Non-pigmented ciliary epithelial cell (primary cell): ENCODE results near the gene SLC4A8.

Source experiments
- DNase-seq: peaks from one replicate; pipeline ENCODE4 v3.0.0-alpha.2; 2010; ENCODE audit warnings: low read depth

SLC4A8 gene

DNA sequence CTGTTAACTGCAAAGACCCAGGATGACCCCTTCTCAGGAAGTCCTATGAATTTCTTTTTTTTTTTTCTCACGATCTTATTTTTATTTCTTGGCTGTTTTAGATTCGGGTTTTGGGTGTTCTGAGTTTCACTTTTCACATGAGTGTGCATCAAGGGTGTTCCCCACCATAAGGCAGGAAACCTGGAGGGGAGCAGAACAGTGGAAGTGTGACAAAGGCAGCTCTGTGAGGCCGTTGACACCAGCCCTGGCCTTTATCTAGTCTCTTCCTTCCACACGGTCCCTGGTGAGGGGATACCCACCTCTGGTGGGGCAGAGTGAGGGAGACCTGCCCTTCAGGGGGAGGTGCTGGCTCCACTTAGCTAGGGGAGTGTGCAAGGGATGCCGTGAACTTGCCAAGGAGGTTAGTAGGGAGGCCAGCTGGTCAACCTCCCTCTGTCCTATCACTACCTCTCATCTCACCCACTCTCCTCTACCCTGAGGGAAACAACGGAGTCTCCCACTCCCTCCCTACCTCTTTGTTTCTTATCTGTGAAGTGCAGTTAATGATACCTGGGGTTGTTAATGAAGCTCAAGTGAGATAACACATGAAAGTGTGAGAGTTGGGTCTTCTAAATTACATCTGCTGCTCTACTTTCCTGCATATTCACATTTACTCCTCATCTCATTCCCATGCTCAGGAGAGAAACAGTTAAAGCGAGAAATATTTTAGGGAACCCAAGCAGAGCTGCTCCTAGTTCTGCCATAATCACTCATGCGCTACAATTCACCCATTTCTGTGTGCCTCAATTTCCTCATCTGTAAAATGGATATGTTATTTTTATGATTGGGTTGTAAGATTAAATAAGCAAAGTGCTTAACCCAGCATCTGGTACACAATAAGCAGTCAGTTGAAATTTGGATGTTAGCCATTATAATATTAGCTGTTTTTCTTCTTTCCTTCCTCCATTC lies 29.1 kb upstream of the SLC4A8 start:
- DNase-seq = no peak

DNA sequence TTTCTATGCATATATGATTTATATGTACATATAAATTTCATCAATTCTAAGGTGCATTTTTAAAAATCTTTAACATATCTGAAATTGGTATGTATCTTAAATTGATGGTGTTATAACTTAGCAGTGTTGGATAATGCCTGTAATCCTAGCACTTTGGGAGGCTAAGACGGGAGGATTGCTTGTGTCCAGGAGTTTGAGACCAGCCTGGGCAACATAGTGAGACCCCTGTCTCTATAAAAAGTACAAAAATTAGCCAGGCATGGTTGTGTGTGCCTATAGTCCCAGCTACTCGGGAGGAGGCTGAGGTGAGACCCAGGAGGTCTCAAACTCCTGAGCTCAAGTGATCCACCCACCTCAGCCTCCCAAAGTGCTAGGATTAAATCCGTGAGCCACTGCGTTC lies 27.0 kb upstream of the SLC4A8 start:
- DNase-seq = no peak

DNA sequence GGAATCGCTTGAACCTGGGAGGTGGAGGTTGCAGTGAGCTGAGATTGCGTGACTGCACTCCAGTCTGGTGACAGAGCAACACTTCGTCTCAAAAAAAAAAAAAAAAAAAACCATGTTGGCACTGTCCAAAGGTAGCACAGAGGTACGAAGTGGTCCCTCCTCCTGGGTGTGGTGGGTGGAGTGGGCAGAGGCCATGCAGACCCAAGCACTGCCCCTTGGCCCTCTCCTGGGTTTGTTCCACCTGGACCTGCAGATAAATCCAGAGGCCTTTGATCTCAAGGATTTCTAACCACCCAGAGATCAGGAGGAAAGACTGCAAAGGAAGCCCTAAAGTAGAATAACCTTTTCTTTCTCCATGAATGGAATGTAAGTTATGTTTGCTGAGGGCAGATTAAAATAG lies 24.7 kb upstream of the SLC4A8 start:
- no peak for DNase-seq

DNA sequence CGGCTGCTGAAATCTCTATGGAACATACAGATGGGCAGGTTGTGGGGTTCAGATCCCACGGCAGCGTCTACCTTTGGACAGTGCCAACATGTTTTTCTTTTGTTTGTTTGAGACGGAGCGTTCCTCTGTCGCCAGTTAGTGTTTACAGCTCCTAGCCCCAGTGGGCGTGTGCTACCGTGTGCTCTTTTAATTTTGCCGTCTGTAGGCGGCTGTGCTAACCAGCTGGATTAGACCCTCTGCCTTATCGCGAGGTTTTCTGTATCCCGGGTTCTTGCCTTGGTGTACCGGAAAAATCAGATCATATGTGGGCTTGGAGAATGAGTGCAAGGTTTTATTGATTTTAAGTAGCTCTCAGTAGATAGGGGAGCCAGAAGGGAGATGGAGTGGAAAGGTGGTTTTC lies 23.6 kb upstream of the SLC4A8 start:
- no peak for DNase-seq

DNA sequence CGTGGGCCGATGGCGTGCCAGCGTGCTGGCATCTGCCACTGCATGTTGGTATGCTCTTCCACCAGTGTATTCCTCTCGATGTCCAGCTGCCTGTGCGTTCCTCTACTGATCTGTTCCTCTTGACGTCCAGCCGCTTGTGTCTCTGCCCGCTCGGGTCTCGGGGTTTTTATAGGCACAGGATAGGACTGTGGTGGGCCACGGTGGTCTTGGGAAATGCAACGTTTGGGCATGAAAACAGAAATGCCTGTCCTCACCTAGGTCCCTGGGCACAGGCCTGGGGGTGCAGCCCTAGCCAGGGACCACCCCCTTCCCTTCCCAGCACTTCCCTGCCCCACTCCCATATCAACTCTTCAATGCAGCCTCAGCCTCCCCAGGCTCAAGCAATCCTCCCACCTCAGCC lies 23.1 kb upstream of the SLC4A8 start:
- no peak for DNase-seq

DNA sequence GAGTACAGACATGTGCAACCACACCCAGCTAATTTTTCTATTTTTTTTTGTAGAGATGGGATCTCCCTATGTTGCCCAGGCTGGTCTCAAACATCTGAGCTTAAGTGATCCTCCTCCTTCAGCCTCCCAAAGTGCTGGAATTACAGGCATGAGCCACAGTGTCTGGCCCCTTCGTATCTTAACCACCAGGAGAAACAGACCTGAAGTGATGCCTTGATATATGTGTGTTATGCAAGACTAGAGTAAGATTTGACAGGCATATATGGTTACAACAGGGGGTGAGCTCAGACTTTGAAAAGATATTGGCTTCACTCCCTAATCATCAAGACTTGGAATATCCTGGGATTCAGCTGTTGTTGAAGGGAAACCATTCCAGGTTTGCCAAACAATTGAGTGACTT lies 22.7 kb upstream of the SLC4A8 start:
- no peak for DNase-seq

DNA sequence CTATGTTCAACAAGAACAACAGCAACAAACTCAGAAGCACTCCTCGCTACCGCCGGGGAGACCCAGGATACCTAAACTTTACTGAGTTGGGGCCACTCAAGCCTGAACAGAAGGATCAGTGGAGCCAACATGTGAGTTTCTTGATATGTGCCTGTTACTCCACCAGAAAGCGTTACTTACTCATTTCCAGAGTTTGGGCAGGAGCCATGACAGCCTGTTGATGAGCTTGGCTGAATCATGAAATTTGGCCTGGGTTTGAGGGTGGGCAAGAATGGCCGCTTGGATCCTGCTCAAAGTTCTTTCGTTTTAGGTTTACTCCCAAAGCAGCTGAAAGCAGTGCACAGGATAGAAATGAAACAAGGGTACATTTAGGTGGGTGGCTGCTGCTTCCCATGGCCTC lies 21.5 kb upstream of the SLC4A8 start:
- no peak for DNase-seq

DNA sequence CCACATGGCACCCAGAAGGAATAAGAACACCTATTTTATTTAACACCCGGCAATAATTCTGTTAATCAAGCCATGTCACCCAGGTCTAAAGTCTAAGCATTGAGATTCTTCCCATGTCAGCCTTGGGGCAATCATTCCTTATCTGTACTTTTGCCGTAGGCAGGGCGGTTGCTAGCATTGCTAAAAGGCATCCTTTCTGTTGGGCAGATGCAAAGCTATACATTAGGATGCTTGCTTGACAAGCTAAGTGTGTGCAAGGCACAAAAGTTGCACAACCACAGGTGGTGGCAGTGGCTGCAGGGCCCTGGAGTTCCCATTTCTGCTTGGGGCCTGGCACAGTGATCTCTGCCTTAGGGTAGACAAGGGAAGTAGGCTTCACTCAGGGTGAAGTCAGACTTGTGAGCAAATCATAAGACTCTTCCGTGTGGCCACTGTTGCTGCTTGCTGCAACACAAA lies 20.9 kb upstream of the SLC4A8 start:
- no peak for DNase-seq

DNA sequence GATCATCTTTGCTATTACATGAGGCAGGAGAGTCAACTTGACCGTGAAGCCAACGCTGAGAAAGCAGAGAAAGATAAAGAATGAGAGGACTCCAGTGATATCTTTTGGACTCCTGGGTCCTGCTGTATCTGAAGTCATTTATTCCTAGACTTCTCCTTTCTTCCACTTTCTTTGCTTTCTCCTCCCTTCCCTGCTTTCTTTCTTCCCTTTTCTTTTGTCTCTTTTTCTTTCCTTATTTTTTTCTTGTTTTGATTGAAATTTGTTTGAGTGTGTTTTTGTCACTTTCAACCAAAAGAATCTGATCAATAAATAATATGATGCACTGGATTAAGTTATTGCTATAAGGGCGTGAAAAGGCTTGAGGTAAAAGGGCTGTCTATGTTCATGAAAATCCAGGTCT lies 20.0 kb upstream of the SLC4A8 start:
- no peak for DNase-seq

DNA sequence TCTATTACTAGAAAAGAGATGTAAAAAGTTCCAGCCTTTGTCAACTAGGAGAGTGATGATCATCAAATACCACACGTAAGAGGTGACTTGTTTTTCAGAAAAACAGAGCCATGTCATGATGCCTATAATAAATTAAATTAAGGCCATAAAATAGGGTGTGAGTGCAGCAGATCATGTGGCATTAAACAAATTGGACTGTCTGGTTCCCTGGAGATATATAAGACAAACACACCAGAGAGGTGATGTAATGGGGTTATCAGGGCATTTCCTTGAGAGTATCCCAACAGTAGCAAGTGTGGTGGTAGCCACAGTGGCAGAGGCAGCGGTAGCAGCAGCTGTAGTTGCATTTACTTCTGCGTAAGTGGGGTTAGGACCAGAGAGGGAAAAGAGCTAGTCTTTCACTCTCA lies 18.8 kb upstream of the SLC4A8 start:
- DNase-seq = no peak

DNA sequence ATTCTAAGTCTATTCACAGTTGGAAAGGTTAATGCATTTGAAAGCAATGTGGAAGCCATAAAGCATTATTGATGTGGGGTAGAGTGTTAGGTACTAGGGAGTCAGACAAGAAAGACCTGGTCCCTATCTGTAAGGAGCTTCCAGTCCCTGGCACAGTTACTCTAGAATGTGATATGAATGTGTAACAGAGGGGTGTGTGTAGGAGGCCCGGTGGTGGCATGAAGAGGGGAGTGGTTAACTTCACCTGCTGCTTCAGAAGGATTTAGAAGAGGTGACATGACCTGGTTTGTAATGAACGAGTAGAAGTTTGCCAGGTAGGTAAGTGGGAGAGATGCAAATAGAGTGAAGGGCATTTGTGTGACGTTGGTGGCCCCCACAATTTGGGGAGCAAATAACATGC lies 18.3 kb upstream of the SLC4A8 start:
- DNase-seq = no peak

DNA sequence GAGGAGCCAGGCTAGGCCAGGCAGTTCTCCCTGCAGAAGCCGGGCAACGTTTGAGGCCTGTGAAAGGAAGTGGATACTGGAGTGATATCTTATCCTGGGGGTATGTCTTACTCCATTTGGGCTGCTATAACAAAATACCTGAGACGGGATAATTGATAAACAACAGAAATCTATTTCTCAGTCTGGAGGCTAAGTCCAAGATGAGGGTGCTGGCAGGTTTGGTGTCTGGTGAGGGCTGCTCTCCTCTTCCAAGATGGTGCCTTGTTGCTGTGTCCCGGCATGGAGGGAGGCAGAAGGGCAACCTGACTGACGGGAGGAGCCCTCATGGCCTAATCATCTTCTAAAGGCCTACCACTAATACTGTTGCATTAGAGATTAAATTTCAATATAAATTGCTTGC lies 17.8 kb upstream of the SLC4A8 start:
- no peak for DNase-seq

DNA sequence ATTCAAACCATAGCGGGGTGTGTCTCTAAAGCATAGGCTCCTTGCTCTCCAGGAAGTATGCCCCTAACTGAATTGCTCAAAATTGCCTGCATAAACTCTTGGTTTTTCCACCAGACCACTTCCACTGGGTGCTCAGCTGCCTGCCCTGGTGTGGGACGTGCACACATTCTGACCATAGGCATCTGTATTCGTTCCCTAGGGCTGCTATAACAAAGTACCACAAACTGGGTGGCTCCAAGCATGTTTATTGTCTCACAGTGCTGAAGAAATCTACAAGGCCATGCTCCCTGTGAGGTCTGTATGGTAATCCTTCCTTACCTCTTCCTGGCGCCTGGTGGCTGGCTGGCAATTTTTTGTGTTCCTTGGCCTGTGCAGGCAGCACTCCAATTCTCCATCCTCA lies 17.0 kb upstream of the SLC4A8 start:
- DNase-seq = no peak

DNA sequence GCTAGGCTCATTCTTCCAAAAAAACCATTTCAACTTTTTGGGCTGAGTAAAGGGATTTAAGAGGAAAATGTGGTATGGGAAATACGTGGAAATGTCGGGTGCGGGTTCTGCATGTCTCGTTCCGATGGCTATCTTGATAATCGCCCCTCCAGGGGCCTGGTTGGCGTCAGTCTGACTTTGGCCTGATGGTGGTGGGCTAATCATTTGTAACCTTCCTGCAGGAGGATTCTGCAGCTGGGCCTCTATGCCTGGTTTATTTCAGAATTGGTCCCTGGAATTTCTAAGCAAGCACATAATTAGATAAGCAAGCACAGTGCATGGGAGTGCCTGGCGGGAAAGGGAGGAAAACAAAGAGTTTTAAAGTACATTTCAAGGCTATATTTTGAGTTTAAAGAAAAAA lies 14.8 kb upstream of the SLC4A8 start:
- DNase-seq = no peak

DNA sequence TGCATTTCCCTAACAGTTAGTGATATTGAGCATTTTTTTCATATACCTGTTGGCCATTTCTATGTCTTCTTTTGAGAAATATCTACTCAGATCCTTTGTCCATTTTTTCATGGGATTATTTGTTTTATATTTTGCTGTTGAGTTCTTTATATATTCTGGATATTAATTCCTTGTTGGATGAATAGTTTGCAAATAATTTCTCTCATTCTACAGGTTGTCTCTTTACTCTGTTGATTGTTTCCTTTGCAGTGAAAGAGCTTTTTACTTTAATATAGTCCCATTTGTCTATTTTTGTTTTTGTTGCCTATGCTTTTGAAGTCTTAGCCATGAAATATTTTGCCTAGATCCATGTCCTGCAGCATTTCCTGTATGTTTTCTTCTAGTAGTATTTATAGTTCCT lies 11.5 kb upstream of the SLC4A8 start:
- DNase-seq = no peak

DNA sequence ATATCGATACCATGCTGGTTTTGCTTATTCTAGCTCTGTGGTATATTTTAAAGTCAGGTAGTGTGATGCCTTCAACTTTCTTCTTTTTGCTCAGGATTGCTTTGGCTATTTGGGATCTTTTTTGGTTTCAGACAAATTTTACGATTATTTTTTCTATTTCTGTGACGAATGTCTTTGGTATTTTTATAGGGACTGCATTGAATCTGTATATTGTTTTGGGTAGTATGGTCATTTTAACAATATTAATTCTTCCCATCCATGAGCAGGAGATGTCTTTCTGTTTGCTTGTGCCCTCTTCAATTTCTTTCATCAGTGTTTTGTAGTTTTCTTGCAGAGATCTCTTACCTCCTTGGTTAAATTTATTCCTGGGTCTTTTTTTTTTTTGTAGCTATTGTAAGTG lies 10.8 kb upstream of the SLC4A8 start:
- no peak for DNase-seq

DNA sequence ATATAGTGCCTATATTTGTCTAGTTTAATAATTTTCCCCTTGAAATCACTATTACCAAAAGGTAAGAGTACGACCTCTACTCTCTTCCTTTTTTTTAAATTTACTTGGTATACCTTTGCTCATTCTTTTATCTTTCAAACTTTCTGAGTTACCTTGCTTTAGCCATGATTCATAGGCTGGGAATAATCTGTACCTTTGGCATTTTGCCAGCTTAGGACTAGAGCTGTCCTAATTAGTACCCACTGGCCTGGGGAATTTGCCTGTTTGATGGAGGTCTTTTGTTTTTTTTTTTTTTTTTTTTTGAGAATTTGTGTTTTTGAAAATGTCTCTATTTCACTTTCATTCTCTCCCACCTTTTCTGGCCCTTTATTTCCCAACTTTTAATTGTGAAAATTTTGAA lies 8.7 kb upstream of the SLC4A8 start:
- DNase-seq = no peak

DNA sequence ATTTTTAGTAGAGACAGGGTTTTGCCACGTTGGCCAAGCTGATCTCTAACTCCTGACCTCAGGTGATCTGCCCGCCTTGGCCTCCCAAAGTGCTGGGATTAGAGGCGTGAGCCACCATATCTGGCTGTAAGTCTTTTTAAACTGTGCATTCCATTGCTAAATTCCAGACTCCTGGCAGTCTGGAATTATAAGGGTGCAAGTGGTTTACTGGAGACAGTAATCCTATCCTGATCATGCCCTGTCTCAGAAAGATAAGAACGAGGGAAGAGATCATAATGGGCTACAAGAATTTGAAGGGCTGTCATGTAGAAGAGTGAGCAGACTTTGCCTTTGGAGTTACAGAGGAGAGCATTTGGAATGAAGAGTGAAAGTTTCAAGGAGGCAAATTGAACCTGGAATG lies 6.8 kb upstream of the SLC4A8 start:
- DNase-seq = no peak

DNA sequence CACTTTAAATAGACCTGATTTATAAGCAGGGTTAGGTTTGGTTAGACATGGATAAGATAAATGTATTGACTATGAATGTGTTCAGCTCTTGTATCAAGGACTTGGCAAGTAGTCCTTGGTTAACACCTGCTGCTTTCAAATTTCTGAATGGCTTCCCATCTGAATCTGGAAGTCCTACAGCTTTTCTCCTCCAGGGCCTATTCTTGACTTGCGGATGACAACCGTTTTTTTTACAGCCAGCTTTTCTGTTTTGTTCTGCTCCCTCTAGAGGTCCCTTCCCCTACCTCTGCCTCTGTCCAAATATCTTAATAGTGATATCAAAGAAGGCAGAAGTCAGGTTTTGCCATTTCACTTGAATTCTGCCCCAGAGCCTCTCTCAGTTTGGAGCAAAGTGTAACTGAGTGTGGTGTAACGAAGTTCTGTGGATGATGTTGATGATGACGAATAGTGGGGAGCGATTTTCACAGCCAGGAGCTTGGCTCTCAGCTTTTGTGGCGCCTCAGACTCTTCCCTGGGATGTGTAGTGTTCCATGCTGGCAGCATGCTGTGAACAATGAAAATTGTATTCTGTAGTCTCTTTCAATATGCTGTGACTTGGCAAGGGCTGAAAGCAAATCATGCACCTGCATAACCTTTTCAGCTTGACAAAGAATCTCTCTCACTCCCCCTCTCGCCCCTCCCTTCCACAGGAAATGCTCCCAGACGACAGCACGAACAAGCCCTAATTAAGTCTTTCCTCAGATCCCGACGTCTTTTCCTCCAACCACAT lies 5.0 kb upstream of the SLC4A8 start:
- no peak for DNase-seq

DNA sequence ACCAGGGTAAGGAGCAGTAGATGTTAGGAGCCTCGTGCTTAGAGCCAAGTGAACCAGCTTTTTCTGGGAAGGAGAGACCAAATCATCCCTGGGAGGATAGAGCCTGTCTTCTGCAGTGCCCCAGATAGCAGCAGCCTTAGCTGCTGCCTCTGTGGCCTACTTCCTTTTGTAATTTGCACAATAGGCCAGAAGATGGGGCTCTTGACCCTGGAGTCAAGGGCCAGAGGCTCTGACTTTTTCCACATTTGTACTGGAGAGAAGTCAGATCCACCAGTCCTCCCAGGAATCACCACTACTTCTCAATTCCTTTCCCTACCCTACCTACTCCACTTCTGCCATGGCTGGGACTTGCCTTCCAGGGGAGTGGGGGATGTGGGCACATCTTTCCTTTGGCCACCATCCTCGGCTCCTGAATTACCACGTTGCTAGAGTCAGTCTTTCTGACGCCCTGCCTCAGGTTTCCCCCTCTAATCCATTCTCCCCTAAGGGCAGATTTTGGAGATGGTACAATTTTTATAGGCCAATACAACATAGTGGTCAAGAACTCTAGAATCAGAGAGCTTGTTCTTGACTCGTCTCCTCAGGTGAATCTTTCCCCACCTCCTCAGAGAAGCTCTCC lies 3.3 kb upstream of the SLC4A8 start:
- peak; percentile 36 for DNase-seq

DNA sequence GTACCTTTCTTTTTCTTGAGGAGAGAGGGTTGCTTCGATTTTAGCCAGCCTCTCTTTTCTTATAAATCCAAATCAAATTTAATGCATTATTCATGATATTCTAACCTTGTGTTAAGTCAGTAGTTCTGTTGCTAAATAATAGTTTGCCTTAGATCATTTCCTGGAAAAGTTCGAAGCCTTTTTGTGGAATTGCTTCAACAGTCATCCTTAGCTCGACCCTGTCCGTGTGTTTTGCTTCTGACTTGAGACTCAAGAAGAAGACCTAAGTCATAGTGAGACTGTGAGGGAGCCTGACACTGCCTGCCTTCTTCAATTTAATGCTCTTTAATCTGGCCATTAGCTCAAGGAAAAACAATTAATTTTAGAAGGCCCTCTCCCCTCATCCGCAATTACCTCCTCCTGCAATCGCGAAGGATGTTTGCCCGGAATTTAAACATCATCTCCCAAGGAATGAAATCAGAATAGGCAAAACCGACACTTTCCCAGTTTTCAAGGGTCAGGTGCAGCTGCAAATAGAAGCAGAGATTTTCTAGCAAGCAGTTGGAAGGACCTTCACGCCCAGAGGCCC lies 453 bp upstream of the SLC4A8 start:
- no peak for DNase-seq

DNA sequence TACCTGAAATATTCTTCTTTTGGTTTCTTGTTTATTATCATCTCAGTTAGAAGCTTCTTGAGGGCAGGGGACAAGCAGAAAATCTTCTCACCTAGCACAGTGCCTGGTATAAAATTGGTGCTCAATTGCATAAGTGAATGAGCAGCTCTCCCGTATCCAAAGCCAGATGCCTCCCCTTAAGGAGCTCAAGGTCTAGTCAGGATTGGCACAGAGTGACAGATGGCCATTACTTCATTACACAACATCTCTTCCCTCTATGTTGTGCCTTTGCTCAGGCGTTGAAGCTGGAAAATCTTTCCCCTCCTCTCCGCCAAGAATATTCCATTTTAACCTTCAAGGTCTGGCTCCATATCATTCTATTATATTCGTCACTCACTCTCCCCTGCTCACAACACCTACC lies 3.6 kb downstream of the SLC4A8 start:
- no peak for DNase-seq

DNA sequence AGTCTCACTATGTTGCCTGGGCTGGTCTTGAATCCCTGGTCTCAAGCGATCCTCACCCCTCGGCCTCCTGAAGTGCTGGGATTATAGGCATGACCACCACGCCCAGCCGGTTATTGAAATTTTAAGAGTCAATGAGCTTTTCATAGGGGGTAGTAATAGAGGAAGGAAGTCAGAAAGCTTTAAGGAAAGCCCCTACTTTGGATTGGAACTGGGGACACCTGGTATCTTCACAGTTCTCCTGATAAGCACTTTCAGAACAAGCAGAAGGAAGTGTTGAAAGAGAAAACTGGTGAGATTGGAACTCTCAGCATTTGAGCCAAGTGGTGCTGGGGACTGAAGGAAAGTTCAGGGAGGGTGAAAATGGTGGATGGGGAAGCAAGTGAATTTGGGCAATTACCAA lies 5.1 kb downstream of the SLC4A8 start:
- DNase-seq = no peak
